ENCODE measurements around the gene ARID5B. TPM values are rescaled to one million over a fixed set of nuclear protein-coding genes. Genes with fewer than 3 reads are reported as not detected.

ARID5B gene
- total and polyA plus RNA-seq, 2 of the 4 experiments (the other 2 are of a cell fraction): 41.0 to 125 TPM

- CTCF ChIA-PET: interaction anchor here (0.6 kb wide), 1 partner anchor 331 kb away, joined by 5 read pairs; no protein-coding TSS in a partner anchor
- H3K9me3 ChIP-seq (ENCODE audit: control insufficient read depth, insufficient read depth, low read length): no peaks in the 10 kb centered on the region
- dilution Hi-C loops (cut with HindIII; ENCODE audit: low sequenced_read_pairs, unreplicated experiment): no loop called here
These were observed 180.8 kb downstream of the ARID5B start for GRCh38 chr10:62082271-62082656.

More at GRCh38 chr10:62082271-62082656, 180.8 kb downstream of the ARID5B start:
- Histone ChIP-seq H4K8ac (ENCODE audit: low read depth in 2 of 2, low read length in 2 of 2) (peak overlapping the region in 1 of 2 experiments; percentile 76; a peak in 1 of 4 replicates), H2BK20ac (ENCODE audit: low read depth, low read length) (no peak overlapping the region), H4K5ac (ENCODE audit: low read depth, low read length) (0 out of 2 replicates have a peak overlapping the region, but pooled peaks have one; percentile 26), H2AFZ (replicated peaks; ENCODE audit: low read length, poor library complexity) (no peak overlapping the region), H2BK15ac (ENCODE audit: low read depth, low read length) (no peak overlapping the region), H2AK5ac (ENCODE audit: low read depth, low read length) (no peak overlapping the region), H3K27me3 (ENCODE audit: control insufficient read depth, insufficient read depth, low read length) (no peaks in the 10 kb centered on the region), H3K9ac (ENCODE audit: low read depth, low read length) (peak overlapping the region; percentile 79), H3K14ac (replicated peaks; ENCODE audit: low read depth, low read length) (peak overlapping the region; percentile 5; the same call in 1 of the 2 replicates), H4K20me1 (ENCODE audit: insufficient read depth, low read length) (peaks cover 16% of the 10 kb centered on the region), H3K4ac (ENCODE audit: low read depth, low read length) (peak overlapping the region; percentile 75; the same call in 1 of the 2 replicates), H3K4me2 (ENCODE audit: low read depth, low read length) (peak overlapping the region; percentile 66), H3K79me1 (ENCODE audit: low read depth in 1 of 2, low read length in 2 of 2) (peaks cover 20 to 59% of the 10 kb centered on the region in 2 experiments), H4K91ac (ENCODE audit: insufficient read depth, low read depth, low read length) (no peak overlapping the region), H3K18ac (ENCODE audit: low read depth, low read length) (peak overlapping the region; percentile 28; the same call in 1 of the 2 replicates), H3K23ac (ENCODE audit: low read depth, low read length) (peak overlapping the region; percentile 28; the same call in 1 of the 2 replicates), H3K56ac (ENCODE audit: extremely low read depth, insufficient read depth, low read length) (peak overlapping the region; percentile 76; the same call in 1 of the 2 replicates), H3K36me3 (ENCODE audit: control insufficient read depth, insufficient read depth, low read length) (peaks cover 48% of the 10 kb centered on the region), H3K4me3 (ENCODE audit: insufficient read depth, low read depth, low read length) (no peak overlapping the region), H2BK5ac (ENCODE audit: low read depth, low read length, poor library complexity, severe bottlenecking) (peak overlapping the region; percentile 93), H3K4me1 (ENCODE audit: control insufficient read depth, insufficient read depth, low read length) (peaks cover 36% of the 10 kb centered on the region), H3K27ac (ENCODE audit: insufficient read depth, low read length) (peak overlapping the region; percentile 91; the same call in 1 of the 2 replicates), H2AK9ac (replicated peaks; ENCODE audit: low read depth, low read length, poor library complexity) (no peak overlapping the region), H2BK120ac (ENCODE audit: low read depth, low read length) (peak overlapping the region; percentile 28; the same call in 1 of the 2 replicates), H3K9me1 (ENCODE audit: insufficient read depth, low read length) (peaks cover 17% of the 10 kb centered on the region)
- TF ChIP-seq CTCF (conservative IDR thresholded peaks at IDR 0.05; ENCODE audit: low read depth, low read length) (no peak), RAD21 (IDR thresholded peaks at IDR 0.05; ENCODE audit: low read length) (no peak), USF2 (IDR thresholded peaks at IDR 0.05; ENCODE audit: low read depth, low read length) (no peak)
- intact Hi-C loops (cut with micrococcal nuclease): no loop called here
- no TSS peak for BruUV-seq (replicated peaks)
- POLR2A ChIA-PET (ENCODE audit: unreplicated experiment): no interaction called here
- DNase-seq: no peak
- ATAC-seq (ENCODE audit: low read depth): no peak
- no CpG with 5 or more reads among the region's 1 CpG for WGBS, 2 experiments (ENCODE audit: extremely low coverage in 2 of 2, insufficient read length in 1 of 2)
- in situ Hi-C loops (cut with MboI; ENCODE audit: low sequenced_read_pairs): loop anchor here (25.0 kb wide), 1 partner anchor 1055 kb away; the partner anchor contains the start of gene NRBF2
